HEK293 (cell line): ENCODE data around the gene DPYSL3.

Experiments used
- CTCF ChIA-PET: fragments of 350-600 bp; formaldehyde crosslinking; extraction: SDS; loops from one replicate; lab custom pipeline; 2021; ENCODE audit warnings: antibody characterized with exemption; lab: Yijun Ruan, JAX
- POLR2A ChIA-PET: fragments of 300-600 bp; formaldehyde crosslinking; extraction: SDS; loops from one replicate; lab custom pipeline; 2020; ENCODE audit warnings: antibody characterized with exemption, inconsistent platforms; lab: Yijun Ruan, JAX
- H3K27ac ChIP-seq: fragments of 200-500 bp; sonication (Bioruptor generic); 2 replicates; pipeline ENCODE4 v1.5.1; 2014; ENCODE audit warnings: low read depth, low read length, control low read depth, inconsistent platforms; ENCODE audit errors: extremely low read depth
- H3K36me3 ChIP-seq, 2 experiments: fragments of 200-500 bp in 1 of 2; sonication (Bioruptor generic) in 1 of 2; 1 replicate in 1 of 2; 2 replicates in 1 of 2; pipeline ENCODE4 v1.5.1; 2014 to 2017; ENCODE audit warnings: inconsistent platforms in 2 of 2, low read length in 2 of 2; ENCODE audit not compliant: control insufficient read depth in 2 of 2, insufficient read depth in 1 of 2
- H3K4me1 ChIP-seq: fragments of 200-500 bp; sonication (Bioruptor generic); 2 replicates; pipeline ENCODE4 v1.5.1; 2014; ENCODE audit warnings: mild to moderate bottlenecking, low read length, inconsistent platforms; ENCODE audit not compliant: control insufficient read depth, insufficient read depth
- H3K4me3 ChIP-seq: 2 replicates; pipeline ENCODE4 v1.5.1; 2011; ENCODE audit warnings: low read depth, mild to moderate bottlenecking, control low read depth, low read length, moderate library complexity
- H3K9me3 ChIP-seq: fragments of 200-500 bp; sonication (Bioruptor generic); 2 replicates; pipeline ENCODE4 v1.5.1; 2014; ENCODE audit warnings: low read depth, low read length, inconsistent platforms; ENCODE audit not compliant: control insufficient read depth, insufficient read depth
- BCL11B ChIP-seq: fragments of 450-650 bp; formaldehyde crosslinking; IDR thresholded peaks from 2 replicates; pipeline ENCODE4 v1.5.1; 2016; ENCODE audit warnings: low read depth, missing biosample characterization, missing genetic modification characterization
- KLF10 ChIP-seq: fragments of 450-650 bp; IDR thresholded peaks from 2 replicates; pipeline ENCODE4 v1.5.1; 2018; ENCODE audit warnings: missing biosample characterization, mild to moderate bottlenecking, missing genetic modification characterization
- OVOL3 ChIP-seq: fragments of 450-650 bp; formaldehyde crosslinking; IDR thresholded peaks from 2 replicates; pipeline ENCODE4 v1.5.1; 2016; ENCODE audit warnings: missing biosample characterization, missing genetic modification characterization
- SCRT1 ChIP-seq: fragments of 450-650 bp; formaldehyde crosslinking; IDR thresholded peaks from 2 replicates; pipeline ENCODE4 v1.5.1; 2016; ENCODE audit warnings: missing biosample characterization, missing genetic modification characterization, borderline replicate concordance
- ZEB2 ChIP-seq: fragments of 450-650 bp; formaldehyde crosslinking; IDR thresholded peaks from 2 replicates; pipeline ENCODE4 v1.5.1; 2016; ENCODE audit warnings: missing biosample characterization, missing genetic modification characterization
- ZIC2 ChIP-seq: fragments of 450-650 bp; formaldehyde crosslinking; IDR thresholded peaks from 2 replicates; pipeline ENCODE4 v1.5.1; 2016; ENCODE audit warnings: missing biosample characterization, missing genetic modification characterization
- ZNF121 ChIP-seq: fragments of 450-650 bp; formaldehyde crosslinking; IDR thresholded peaks from 2 replicates; pipeline ENCODE4 v1.5.1; 2016; ENCODE audit warnings: missing biosample characterization, missing genetic modification characterization
- ZNF138 ChIP-seq: fragments of 450-650 bp; formaldehyde crosslinking; IDR thresholded peaks from 2 replicates; pipeline ENCODE4 v1.5.1; 2016; ENCODE audit warnings: missing biosample characterization, missing genetic modification characterization, borderline replicate concordance
- ZNF175 ChIP-seq: fragments of 450-650 bp; formaldehyde crosslinking; IDR thresholded peaks from 2 replicates; pipeline ENCODE4 v1.5.1; 2016; ENCODE audit warnings: missing biosample characterization, missing genetic modification characterization
- ZNF404 ChIP-seq: fragments of 450-650 bp; formaldehyde crosslinking; IDR thresholded peaks from 2 replicates; pipeline ENCODE4 v1.5.1; 2017; ENCODE audit warnings: missing biosample characterization, missing genetic modification characterization
- ZNF521 ChIP-seq: fragments of 450-650 bp; formaldehyde crosslinking; IDR thresholded peaks from 2 replicates; pipeline ENCODE4 v1.5.1; 2017; ENCODE audit warnings: missing biosample characterization, mild to moderate bottlenecking, missing genetic modification characterization
- ZNF544 ChIP-seq: fragments of 450-650 bp; formaldehyde crosslinking; IDR thresholded peaks from 2 replicates; pipeline ENCODE4 v1.5.0; 2017; ENCODE audit warnings: missing biosample characterization, missing genetic modification characterization
- ZNF571 ChIP-seq: fragments of 450-650 bp; formaldehyde crosslinking; IDR thresholded peaks from 2 replicates; pipeline ENCODE4 v1.5.0; 2017; ENCODE audit warnings: missing biosample characterization, missing genetic modification characterization
- ZNF624 ChIP-seq: fragments of 450-650 bp; formaldehyde crosslinking; IDR thresholded peaks from 2 replicates; pipeline ENCODE4 v1.5.1; 2017; ENCODE audit warnings: missing biosample characterization, missing genetic modification characterization
- ZNF677 ChIP-seq: fragments of 450-650 bp; IDR thresholded peaks from 2 replicates; pipeline ENCODE4 v1.5.0; 2018; ENCODE audit warnings: missing biosample characterization, mild to moderate bottlenecking, missing genetic modification characterization, moderate library complexity
- ZNF768 ChIP-seq: fragments of 450-650 bp; formaldehyde crosslinking; IDR thresholded peaks from 2 replicates; pipeline ENCODE4 v1.5.1; 2018; ENCODE audit warnings: missing biosample characterization, mild to moderate bottlenecking, missing genetic modification characterization
- ZNF777 ChIP-seq: fragments of 450-650 bp; formaldehyde crosslinking; IDR thresholded peaks from 2 replicates; pipeline ENCODE4 v1.5.1; 2017; ENCODE audit warnings: missing biosample characterization, missing genetic modification characterization, borderline replicate concordance
- ZSCAN30 ChIP-seq: fragments of 450-650 bp; IDR thresholded peaks from 2 replicates; pipeline ENCODE4 v1.5.1; 2018; ENCODE audit warnings: missing biosample characterization, mild to moderate bottlenecking, missing genetic modification characterization, moderate library complexity
- TF ChIP-seq, protein P1 (sequence below): fragments of 450-650 bp; IDR thresholded peaks from 2 replicates; pipeline ENCODE4 v1.5.1; 2018; ENCODE audit warnings: missing biosample characterization, mild to moderate bottlenecking, missing genetic modification characterization
- TF ChIP-seq, protein P2 (sequence below): fragments of 450-650 bp; formaldehyde crosslinking; IDR thresholded peaks from 2 replicates; pipeline ENCODE4 v1.5.1; 2017; ENCODE audit warnings: missing biosample characterization, missing genetic modification characterization
- TF ChIP-seq, protein P3 (sequence below): fragments of 450-650 bp; formaldehyde crosslinking; IDR thresholded peaks from 2 replicates; pipeline ENCODE4 v1.5.1; 2017; ENCODE audit warnings: missing biosample characterization, missing genetic modification characterization
- TF ChIP-seq, protein P4 (sequence below): fragments of 450-650 bp; formaldehyde crosslinking; IDR thresholded peaks from 2 replicates; pipeline ENCODE4 v1.5.1; 2016; ENCODE audit warnings: missing biosample characterization, missing genetic modification characterization

DPYSL3 gene

DNA sequence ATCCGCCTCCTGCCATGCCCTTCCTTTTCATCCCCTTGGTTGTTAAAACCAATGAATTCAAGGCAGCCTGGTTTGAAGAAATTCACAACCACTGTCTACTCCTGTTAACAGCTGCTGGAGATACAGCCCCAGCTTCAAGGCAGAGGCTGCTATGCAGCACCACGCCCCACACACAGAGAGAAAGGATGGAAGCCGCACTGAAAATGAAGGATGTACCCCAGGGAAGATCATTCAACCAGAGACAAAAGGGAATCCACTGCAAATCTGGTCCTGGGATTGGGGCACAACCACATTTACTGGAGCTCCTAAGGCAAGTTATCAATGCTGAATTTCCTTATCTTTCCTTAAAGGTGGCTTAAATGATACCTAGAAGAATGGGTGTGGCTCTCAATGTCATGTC is 58.7 kb downstream of the DPYSL3 start (continued):
- TF ChIP-seq, protein P1, sequence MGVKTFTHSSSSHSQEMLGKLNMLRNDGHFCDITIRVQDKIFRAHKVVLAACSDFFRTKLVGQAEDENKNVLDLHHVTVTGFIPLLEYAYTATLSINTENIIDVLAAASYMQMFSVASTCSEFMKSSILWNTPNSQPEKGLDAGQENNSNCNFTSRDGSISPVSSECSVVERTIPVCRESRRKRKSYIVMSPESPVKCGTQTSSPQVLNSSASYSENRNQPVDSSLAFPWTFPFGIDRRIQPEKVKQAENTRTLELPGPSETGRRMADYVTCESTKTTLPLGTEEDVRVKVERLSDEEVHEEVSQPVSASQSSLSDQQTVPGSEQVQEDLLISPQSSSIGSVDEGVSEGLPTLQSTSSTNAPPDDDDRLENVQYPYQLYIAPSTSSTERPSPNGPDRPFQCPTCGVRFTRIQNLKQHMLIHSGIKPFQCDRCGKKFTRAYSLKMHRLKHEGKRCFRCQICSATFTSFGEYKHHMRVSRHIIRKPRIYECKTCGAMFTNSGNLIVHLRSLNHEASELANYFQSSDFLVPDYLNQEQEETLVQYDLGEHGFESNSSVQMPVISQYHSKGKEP (tag by site-specific recombination): no peak
- no peak for TF ChIP-seq ZNF544
- TF ChIP-seq, all 188 proteins: peak for 0

DNA sequence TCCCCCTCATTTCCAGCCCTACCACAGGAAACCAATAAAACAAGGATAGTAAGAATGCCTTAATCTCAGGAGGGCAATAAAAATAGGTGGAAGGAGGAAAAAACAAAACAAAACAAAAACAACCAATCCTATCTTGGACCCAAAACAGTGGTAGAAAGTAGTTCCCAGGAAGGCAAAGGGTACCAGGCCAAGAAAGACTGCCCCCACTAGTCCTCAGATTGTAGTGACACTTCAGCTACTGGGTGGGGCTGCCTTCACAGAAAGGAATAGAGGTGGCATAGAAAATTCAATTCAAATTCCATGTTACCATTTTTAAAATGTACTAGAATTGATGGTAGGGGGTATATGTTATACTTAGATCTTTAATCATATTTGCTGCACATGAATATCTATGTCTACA is 59.3 kb downstream of the DPYSL3 start:
- ChIA-PET CTCF (interaction anchor here (0.7 to 6.0 kb wide), 3 partner anchors 96 to 128 kb away, joined by 3 to 51 read pairs (median 5); no protein-coding TSS in a partner anchor), POLR2A (no interaction called here)
- Histone ChIP-seq H3K4me3 (no peak overlapping the region), H3K4me1 (peaks cover 12% of the 10 kb centered on the region; the same call in 1 of the 2 replicates), H3K27ac (no peak overlapping the region), H3K9me3 (no peaks in the 10 kb centered on the region), H3K36me3 (no peaks in the 10 kb centered on the region)
- TF ChIP-seq OVOL3: no peak
- no peak for TF ChIP-seq KLF10 (tag by site-specific recombination)
- no peak for TF ChIP-seq ZNF121 (tag by site-specific recombination)
- no peak for TF ChIP-seq ZNF521 (tag by site-specific recombination)
- no peak for TF ChIP-seq ZIC2 (tag by site-specific recombination)
- TF ChIP-seq ZNF571 (tag by site-specific recombination): no peak
- TF ChIP-seq ZNF624 (tag by site-specific recombination): no peak
- no peak for TF ChIP-seq ZNF777 (tag by site-specific recombination)
- no peak for TF ChIP-seq ZNF544
- no peak for TF ChIP-seq ZNF175 (tag by site-specific recombination)
- TF ChIP-seq, protein P2, sequence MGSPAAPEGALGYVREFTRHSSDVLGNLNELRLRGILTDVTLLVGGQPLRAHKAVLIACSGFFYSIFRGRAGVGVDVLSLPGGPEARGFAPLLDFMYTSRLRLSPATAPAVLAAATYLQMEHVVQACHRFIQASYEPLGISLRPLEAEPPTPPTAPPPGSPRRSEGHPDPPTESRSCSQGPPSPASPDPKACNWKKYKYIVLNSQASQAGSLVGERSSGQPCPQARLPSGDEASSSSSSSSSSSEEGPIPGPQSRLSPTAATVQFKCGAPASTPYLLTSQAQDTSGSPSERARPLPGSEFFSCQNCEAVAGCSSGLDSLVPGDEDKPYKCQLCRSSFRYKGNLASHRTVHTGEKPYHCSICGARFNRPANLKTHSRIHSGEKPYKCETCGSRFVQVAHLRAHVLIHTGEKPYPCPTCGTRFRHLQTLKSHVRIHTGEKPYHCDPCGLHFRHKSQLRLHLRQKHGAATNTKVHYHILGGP (tag by site-specific recombination): no peak
- no peak for TF ChIP-seq ZEB2 (tag by site-specific recombination)
- TF ChIP-seq SCRT1: no peak
- TF ChIP-seq ZSCAN30 (tag by site-specific recombination): no peak
- TF ChIP-seq ZNF404: no peak
- TF ChIP-seq BCL11B: no peak
- TF ChIP-seq ZNF677 (tag by site-specific recombination): no peak
- TF ChIP-seq ZNF138: no peak

DNA sequence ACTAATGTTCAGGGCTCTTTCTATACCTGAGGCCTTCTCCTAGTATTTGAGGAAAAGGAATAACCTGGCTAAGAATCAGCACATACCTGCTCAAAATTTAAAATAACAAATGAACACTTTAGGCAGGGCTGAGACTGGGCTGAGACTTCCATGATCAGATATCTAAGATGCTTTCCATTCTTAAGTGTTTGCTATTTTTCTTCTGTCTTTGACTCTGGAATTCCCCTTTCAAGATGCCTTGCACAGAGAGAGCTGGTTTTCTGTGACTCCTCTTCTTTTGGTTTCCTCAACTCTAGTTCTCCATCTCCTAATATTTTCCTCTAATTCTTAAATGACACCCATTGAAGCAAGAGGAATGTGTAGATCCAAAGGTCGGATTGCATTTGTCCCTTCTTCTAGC is 61.1 kb downstream of the DPYSL3 start:
- no peaks in the 10 kb centered on the region for H3K9me3 ChIP-seq
- no peak overlapping the region for H3K4me3 ChIP-seq
- H3K36me3 ChIP-seq: no peaks in the 10 kb centered on the region
- ChIA-PET CTCF (interaction anchor here (0.6 to 1.7 kb wide), 6 partner anchors 16 to 224 kb away, joined by 3 to 6 read pairs (median 3); no protein-coding TSS in a partner anchor), POLR2A (no interaction called here)
- H3K27ac ChIP-seq: no peak overlapping the region
- TF ChIP-seq, protein P3, sequence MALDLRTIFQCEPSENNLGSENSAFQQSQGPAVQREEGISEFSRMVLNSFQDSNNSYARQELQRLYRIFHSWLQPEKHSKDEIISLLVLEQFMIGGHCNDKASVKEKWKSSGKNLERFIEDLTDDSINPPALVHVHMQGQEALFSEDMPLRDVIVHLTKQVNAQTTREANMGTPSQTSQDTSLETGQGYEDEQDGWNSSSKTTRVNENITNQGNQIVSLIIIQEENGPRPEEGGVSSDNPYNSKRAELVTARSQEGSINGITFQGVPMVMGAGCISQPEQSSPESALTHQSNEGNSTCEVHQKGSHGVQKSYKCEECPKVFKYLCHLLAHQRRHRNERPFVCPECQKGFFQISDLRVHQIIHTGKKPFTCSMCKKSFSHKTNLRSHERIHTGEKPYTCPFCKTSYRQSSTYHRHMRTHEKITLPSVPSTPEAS: no peak
- no peak for TF ChIP-seq ZNF768
- TF ChIP-seq, protein P4, sequence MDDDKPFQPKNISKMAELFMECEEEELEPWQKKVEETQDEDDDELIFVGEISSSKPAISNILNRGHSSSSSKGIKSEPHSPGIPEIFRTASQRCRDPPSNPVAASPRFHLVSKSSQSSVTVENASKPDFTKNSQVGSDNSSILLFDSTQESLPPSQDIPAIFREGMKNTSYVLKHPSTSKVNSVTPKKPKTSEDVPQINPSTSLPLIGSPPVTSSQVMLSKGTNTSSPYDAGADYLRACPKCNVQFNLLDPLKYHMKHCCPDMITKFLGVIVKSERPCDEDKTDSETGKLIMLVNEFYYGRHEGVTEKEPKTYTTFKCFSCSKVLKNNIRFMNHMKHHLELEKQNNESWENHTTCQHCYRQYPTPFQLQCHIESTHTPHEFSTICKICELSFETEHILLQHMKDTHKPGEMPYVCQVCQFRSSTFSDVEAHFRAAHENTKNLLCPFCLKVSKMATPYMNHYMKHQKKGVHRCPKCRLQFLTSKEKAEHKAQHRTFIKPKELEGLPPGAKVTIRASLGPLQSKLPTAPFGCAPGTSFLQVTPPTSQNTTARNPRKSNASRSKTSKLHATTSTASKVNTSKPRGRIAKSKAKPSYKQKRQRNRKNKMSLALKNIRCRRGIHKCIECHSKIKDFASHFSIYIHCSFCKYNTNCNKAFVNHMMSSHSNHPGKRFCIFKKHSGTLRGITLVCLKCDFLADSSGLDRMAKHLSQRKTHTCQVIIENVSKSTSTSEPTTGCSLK (tag by site-specific recombination): no peak
- H3K4me1 ChIP-seq: peaks cover 4% of the 10 kb centered on the region; the same call in 1 of the 2 replicates
